Right atrium auricular region (tissue), 2 donors: ENCODE measurements around the gene MYCN. TPM values are rescaled to one million over a fixed set of nuclear protein-coding genes. Genes with fewer than 3 reads are reported as not detected.
"Not testable (repeated sequence)": the region's sequence is repeated elsewhere in the genome, so short reads cannot be mapped to it uniquely, and the experiment has no call there.

Experiments
- DNase-seq: peaks from one replicate; pipeline ENCODE4 v3.0.0-alpha.2; 2019; ENCODE audit warnings: low spot score
- H3K27ac ChIP-seq, 2 donors: fragments of 200-600 bp; sonication (generic); 1 replicate in 1 of 2; 2 replicates in 1 of 2; pipeline ENCODE4 v1.5.1; 2016 to 2019
- H3K27me3 ChIP-seq, 2 donors: fragments of 200-600 bp; sonication (generic); one replicate each; pipeline versions ENCODE4 v1.5.1 to v1.6.0; 2017 to 2019
- H3K36me3 ChIP-seq: fragments of 200-600 bp; sonication (generic); one replicate; pipeline ENCODE4 v1.5.1; 2016
- H3K4me1 ChIP-seq, 2 donors: fragments of 200-600 bp; sonication (generic); one replicate each; pipeline versions ENCODE4 v1.5.1 to v1.6.0; 2017 to 2019
- H3K4me3 ChIP-seq, 2 donors: fragments of 200-600 bp; sonication (generic); 1 replicate in 1 of 2; 2 replicates in 1 of 2; pipeline ENCODE4 v1.5.1; 2017 to 2019; ENCODE audit warnings: mild to moderate bottlenecking in 1 of 2, moderate library complexity in 1 of 2
- H3K9me3 ChIP-seq, 2 donors: fragments of 200-600 bp; sonication (generic); one replicate each; pipeline ENCODE4 v1.5.1; 2019
- total RNA-seq, 2 donors: library from RNA; depleted of rRNA; stranded (reverse); fragments of >200 nt; gene quantifications; one replicate each; pipeline ENCODE4 v1.1.0, GENCODE V29; 2016
- TF ChIP-seq, protein P1 (sequence below), 2 donors: fragments of 200-600 bp; sonication (generic); IDR thresholded peaks; one replicate each; pipeline ENCODE4 v1.5.1; 2019; ENCODE audit warnings: antibody characterized with exemption in 2 of 2

MYCN gene
- total RNA-seq, 2 donors from 2014 or later, result 0.30 to 0.63 TPM

DNA sequence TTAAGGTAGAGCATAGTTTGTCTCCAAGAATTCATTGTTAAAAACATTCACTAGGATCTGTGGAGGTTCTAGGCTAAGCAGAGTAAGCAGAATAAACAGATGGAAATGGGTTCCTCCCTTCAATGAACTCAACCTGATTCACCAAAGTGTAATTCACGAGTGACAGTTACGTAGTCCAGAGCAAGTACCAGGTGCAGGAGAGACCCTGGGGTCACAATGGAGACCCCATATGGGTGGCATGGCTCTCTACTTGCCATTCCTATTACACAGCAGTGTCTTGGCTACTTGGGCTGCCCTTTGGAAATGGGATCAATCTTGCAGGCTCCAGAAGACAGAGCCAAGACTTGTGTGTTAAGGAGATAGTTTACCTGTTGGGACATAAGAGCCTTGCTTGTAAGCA is 7.1 kb downstream of the MYCN start:
- DNase-seq, result no peak
- H3K9me3 ChIP-seq, result no peaks in the 10 kb centered on the region
- no peak overlapping the region for H3K4me3 ChIP-seq
- TF ChIP-seq, protein P1, sequence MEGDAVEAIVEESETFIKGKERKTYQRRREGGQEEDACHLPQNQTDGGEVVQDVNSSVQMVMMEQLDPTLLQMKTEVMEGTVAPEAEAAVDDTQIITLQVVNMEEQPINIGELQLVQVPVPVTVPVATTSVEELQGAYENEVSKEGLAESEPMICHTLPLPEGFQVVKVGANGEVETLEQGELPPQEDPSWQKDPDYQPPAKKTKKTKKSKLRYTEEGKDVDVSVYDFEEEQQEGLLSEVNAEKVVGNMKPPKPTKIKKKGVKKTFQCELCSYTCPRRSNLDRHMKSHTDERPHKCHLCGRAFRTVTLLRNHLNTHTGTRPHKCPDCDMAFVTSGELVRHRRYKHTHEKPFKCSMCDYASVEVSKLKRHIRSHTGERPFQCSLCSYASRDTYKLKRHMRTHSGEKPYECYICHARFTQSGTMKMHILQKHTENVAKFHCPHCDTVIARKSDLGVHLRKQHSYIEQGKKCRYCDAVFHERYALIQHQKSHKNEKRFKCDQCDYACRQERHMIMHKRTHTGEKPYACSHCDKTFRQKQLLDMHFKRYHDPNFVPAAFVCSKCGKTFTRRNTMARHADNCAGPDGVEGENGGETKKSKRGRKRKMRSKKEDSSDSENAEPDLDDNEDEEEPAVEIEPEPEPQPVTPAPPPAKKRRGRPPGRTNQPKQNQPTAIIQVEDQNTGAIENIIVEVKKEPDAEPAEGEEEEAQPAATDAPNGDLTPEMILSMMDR (IDR thresholded peaks at IDR 0.05), result no peak
- H3K36me3 ChIP-seq, result no peaks in the 10 kb centered on the region
- H3K27ac ChIP-seq, result no peak overlapping the region
- H3K27me3 ChIP-seq, result no peaks in the 10 kb centered on the region
- H3K4me1 ChIP-seq, result peaks cover 0 to 13% of the 10 kb centered on the region in 2 donors

DNA sequence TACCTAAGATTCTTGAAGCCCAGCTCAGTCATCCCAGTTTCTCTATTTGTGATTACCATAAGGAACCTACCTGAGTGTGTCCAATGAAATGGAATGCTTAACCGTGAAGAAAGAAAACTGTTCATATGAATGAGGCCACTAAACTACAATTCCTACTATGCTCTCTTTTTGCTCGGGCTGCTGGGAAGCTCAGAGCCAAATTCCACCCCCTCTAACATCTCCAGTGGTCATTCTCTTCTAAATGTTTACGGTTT is 8.3 kb downstream of the MYCN start:
- H3K4me1 ChIP-seq, result peaks cover 0 to 2% of the 10 kb centered on the region in 2 donors
- H3K27me3 ChIP-seq, result no peaks in the 10 kb centered on the region
- TF ChIP-seq, protein P1 (IDR thresholded peaks at IDR 0.05), result no peak
- H3K36me3 ChIP-seq, result no peaks in the 10 kb centered on the region
- no peak overlapping the region for H3K27ac ChIP-seq
- DNase-seq, result no peak
- no peaks in the 10 kb centered on the region for H3K9me3 ChIP-seq
- H3K4me3 ChIP-seq, result no peak overlapping the region

DNA sequence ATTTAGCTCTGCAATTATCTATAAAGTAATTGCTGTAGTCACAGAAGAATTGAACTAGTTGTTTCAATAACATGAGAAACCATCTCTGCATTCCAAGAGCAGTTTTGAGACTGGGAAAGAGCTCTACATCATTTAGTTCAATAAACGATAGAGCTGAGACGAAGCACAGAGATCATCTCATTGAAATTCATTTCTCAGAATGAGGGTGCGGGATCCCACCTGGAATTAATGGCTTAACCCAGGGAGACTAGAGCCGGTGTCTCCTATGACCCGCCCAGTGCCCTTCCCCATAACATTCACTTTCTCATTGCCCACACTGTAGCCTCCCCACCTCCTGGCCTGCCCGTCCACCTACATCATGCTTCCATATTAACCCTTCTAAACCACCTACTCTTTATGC is 8.8 kb downstream of the MYCN start:
- Histone ChIP-seq H3K27ac (no peak overlapping the region), H3K9me3 (no peaks in the 10 kb centered on the region), H3K4me3 (no peak overlapping the region), H3K27me3 (no peaks in the 10 kb centered on the region), H3K36me3 (no peaks in the 10 kb centered on the region), H3K4me1 (no peaks in the 10 kb centered on the region)
- DNase-seq, result no peak
- TF ChIP-seq, protein P1 (IDR thresholded peaks at IDR 0.05), result no peak

DNA sequence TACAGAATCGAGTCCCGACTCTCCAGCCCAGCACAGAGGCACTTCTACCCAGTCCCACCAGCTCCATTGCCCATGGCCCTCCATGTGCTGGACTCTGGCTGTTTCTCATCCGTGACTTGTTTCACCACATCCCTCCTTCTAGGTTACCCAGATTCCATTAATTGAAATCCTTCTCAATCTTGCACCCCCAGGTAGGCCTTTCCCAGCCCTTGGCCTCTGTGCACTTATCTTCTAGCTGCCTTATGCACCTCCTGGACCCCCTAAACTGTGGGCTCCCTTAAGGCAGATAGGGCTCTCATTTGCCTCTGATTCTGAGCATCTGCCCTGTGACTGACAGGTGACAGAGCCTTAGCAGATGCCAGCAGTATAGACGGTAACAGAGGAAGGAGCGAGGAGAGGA is 9.2 kb downstream of the MYCN start:
- no peaks in the 10 kb centered on the region for H3K4me1 ChIP-seq
- TF ChIP-seq, protein P1 (IDR thresholded peaks at IDR 0.05), result no peak
- no peaks in the 10 kb centered on the region for H3K36me3 ChIP-seq
- no peaks in the 10 kb centered on the region for H3K9me3 ChIP-seq
- H3K27me3 ChIP-seq, result no peaks in the 10 kb centered on the region
- no peak for DNase-seq
- no peak overlapping the region for H3K27ac ChIP-seq
- H3K4me3 ChIP-seq, result no peak overlapping the region

DNA sequence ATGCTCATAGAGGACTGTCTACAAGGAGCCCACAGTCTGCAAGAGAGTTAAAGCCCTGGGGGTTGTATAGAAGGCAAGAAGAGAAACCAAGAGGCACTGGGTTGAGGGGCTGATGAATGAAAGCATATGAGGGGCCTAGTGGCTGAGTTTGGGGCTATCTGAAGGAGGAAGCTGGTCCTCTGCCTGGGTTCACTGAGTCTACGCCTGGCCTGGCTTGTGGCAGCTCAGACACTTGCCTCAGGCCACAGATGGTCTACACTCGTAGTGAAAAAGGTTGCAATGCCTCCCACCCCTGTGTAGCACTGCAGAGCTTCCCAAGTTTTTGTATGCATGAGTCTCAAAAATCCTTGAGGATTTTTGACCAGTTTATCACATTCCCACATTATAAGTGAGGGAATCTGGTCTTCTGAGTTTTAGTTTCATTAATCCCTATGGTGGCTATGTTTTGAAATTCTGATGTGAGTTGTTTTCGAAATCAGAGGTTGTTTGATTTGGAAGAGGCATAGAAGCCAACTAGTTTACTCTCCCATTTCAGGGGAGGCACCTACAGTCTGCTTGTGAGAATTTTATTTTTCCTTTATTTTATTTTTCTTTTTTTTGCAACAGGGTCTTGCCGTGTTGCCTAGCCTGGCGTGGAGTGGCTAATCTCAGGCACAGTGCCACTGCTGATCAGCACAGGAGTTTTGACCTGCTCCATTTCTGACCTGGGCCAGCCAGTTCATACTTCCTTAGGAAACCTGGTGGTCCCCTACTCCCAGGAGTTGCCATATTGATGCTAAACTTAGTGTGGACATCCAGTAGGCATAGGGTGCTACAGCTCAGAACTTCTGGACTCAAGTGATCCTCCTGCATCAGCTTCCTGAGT is 10.0 kb downstream of the MYCN start:
- Histone ChIP-seq H3K36me3 (no peaks in the 10 kb centered on the region), H3K27me3 (no peaks in the 10 kb centered on the region), H3K9me3 (no peaks in the 10 kb centered on the region), H3K4me1 (no peaks in the 10 kb centered on the region), H3K4me3 (no peak overlapping the region), H3K27ac (no peak overlapping the region)
- no peak for DNase-seq
- TF ChIP-seq, protein P1 (IDR thresholded peaks at IDR 0.05), result no peak

DNA sequence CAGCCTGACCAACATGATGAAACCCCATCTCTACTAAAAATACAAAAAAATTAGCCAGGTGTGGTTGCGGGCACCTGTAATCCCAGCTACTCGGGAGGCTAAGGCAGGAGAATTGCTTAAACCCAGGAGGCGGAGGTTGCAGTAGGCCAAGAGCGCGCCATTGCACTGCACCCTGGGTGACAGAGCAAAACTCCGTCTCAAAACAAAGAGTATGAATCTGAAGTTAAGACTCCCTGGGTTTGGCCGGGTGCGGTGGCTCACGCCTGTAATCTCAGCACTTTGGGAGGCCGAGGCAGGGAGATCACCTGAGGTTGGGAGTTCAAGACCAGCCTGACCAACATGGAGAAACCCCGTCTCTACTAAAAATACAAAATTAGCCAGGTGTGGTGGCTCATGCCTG is 11.6 kb downstream of the MYCN start:
- H3K4me3 ChIP-seq, H3K9me3 ChIP-seq, H3K27ac ChIP-seq, H3K36me3 ChIP-seq, H3K27me3 ChIP-seq, DNase-seq, H3K4me1 ChIP-seq: not testable (repeated sequence)
